ENCODE measurements around the gene DIPK1A.

- no peak for TF ChIP-seq CTCF (IDR thresholded peaks at IDR 0.05; ENCODE audit: low read length)
- TF ChIP-seq EZH2phosphoT487 (IDR thresholded peaks at IDR 0.05; ENCODE audit: low read length) = no peak
- TF ChIP-seq EZH2 (optimal IDR thresholded peaks at IDR 0.05; ENCODE audit: low read depth, low read length) = no peak
Observed at GRCh38 chr1:92902406-92902744, 58.9 kb downstream of the DIPK1A start.
